ENCODE measurements around the gene SERGEF.

DNA sequence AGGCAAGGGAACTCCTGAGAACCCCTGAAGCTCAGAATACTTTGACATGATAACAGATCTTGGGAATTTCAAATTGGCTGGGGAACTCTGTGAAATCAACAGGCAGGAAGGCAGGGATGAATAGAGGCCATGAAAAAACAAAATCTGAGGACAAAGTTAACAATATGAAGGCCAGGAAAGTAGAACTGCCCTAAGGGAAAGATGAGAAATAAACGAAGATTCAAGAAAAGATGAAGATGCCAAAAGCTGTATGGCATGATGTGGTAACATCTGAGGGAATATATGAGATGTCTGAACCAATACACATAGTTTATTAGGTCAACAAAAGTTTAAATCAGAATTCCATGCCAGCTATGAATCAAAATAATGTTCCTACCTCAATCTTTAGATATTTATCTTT lies 25.0 kb downstream of the SERGEF start:
- TF ChIP-seq, protein P1, sequence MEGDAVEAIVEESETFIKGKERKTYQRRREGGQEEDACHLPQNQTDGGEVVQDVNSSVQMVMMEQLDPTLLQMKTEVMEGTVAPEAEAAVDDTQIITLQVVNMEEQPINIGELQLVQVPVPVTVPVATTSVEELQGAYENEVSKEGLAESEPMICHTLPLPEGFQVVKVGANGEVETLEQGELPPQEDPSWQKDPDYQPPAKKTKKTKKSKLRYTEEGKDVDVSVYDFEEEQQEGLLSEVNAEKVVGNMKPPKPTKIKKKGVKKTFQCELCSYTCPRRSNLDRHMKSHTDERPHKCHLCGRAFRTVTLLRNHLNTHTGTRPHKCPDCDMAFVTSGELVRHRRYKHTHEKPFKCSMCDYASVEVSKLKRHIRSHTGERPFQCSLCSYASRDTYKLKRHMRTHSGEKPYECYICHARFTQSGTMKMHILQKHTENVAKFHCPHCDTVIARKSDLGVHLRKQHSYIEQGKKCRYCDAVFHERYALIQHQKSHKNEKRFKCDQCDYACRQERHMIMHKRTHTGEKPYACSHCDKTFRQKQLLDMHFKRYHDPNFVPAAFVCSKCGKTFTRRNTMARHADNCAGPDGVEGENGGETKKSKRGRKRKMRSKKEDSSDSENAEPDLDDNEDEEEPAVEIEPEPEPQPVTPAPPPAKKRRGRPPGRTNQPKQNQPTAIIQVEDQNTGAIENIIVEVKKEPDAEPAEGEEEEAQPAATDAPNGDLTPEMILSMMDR (IDR thresholded peaks at IDR 0.05) = no peak
- TF ChIP-seq POLR2A (IDR thresholded peaks at IDR 0.05) (no peak), POLR2AphosphoS5 (IDR thresholded peaks at IDR 0.05) (no peak)
